Germinal center (tissue), 1 donor: ENCODE measurements around the gene CHRNA3.

ENCODE experiments used
- DNase-seq: peaks from one replicate; pipeline ENCODE4 v3.0.0; 2012; ENCODE audit warnings: mixed read lengths, low spot score

CHRNA3 gene

GRCh38 chr15:78620527-78621421, at the start of gene CHRNA3:
TSS of gene CHRNA3 (minus strand) at chr15:78620996. CDS start at chr15:78620794, 202 bp downstream.
- no peak for DNase-seq

GRCh38 chr15:78668987-78669386, 48.2 kb upstream of the CHRNA3 start:
- DNase-seq = no peak

- no peak for DNase-seq
These were observed 46.9 kb upstream of the CHRNA3 start for GRCh38 chr15:78667578-78668236.

DNA sequence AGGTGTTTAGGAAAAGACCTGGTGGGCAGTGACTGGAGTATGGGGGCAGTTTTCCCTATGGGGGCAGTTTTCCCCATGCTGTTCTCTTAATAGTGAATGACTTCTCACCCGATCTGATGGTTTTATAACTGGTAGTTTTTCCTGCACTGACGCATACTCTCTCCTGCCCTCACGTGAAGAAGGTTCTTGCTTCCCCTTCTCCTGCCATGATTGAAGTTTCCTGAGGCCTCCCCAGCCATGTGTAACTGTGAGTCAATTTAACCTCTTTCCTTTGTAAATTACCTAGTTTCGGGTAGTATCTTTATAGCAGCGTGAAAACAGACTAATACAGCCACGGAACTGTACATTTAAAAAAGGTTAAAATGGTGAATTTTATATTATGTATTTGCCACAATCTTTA, 45.2 kb upstream of the CHRNA3 start:
- no peak for DNase-seq

DNA sequence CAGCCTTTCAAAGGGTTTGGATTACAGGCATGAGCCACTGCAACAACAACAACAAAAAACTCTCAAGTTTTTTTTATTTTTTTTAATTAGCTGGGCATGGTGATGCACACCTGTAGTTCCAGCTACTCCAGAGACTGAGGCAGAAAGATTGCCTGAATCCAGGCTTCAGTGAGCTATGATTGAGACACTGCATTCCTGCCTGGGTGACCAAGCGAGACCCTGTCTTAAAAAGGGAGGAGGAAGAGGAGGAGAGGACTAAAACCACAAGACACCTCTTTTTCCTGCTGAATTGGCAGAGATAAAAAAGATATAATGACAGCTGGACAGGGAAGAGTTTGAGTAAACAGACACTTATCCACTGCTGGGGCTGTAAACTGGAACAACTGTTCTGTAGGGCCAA, 42.9 kb upstream of the CHRNA3 start:
- DNase-seq = no peak

DNA sequence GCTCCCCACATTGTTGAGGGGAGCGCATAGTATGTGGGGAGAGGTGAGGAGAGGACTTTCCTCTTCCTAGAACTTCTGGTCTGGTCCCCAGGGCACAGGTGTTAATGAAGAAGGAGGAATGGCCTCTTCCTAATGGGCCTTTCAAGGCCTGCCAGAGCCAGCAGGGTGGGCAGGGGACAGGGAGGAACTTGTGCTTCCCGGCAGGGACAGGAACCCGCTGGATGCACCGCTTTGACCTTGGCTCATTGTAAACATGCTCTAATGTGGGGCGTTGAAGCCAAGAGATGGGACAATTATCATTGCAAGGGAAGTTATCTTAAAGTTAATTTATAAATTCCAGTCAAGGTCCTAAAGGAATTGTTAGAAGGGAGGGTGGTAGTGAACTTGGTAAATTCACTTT, 41.2 kb upstream of the CHRNA3 start:
- no peak for DNase-seq

DNA sequence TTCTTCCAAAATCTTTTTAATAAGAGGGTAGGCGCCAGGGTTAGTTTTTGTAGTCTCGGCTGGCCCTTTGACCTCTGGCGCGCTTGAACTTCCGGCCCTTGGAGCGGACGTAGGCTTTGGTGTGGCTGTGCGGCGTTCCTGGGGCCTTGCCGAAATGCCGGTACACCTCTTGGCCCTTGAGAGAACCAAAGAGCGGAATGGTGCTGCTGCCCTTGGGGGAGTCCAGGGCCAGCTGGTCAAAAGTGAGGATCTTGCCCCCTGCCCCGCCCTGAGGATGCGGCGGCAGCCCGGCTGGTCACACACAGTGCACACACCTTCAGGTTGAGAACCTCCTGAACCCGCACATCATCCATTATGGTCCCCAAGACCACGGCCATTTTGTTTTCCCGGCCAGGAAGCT, 40.2 kb upstream of the CHRNA3 start:
- no peak for DNase-seq

- DNase-seq = no peak
These were observed 39.8 kb upstream of the CHRNA3 start for GRCh38 chr15:78660584-78660983.

DNA sequence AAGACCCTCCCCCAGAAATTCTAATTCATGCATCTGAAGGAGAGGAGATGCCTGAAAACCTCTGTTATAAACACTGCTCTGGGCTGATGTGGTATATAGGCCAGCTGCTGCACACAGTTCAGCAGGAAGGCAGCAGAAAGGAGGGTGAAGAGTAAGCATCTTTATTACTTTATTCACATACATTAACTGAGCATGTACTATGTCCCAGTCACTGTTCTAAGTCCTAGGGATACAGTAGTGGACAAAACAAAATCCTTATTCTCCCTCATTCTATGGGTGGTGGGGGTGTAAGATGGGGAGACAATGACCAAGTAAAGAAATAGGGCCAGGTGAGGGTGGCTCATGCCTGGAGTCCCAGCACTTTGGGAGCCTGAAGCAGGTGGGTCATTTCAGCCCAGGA, 38.0 kb upstream of the CHRNA3 start:
- DNase-seq = no peak

DNA sequence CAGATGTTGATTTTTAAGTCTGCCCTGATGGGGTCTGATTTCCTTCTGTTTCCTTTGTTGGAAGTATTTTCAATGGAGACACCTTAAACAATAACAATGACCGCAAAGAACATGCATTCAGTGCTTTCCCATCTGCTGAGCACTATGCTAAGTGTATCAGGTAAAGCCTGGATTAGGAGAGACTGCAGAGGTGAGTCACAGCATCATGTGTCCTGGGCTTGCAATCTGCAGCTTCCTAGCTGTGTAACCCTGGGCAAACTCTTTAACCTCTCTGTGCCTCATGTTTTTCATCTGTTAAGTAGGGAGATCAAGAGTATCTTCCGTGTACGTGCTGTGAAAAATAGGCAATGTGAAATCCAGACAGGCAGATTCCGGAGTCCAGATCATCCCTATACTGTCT, 33.5 kb upstream of the CHRNA3 start:
- no peak for DNase-seq

GRCh38 chr15:78651930-78652615, 31.3 kb upstream of the CHRNA3 start:
- no peak for DNase-seq

DNA sequence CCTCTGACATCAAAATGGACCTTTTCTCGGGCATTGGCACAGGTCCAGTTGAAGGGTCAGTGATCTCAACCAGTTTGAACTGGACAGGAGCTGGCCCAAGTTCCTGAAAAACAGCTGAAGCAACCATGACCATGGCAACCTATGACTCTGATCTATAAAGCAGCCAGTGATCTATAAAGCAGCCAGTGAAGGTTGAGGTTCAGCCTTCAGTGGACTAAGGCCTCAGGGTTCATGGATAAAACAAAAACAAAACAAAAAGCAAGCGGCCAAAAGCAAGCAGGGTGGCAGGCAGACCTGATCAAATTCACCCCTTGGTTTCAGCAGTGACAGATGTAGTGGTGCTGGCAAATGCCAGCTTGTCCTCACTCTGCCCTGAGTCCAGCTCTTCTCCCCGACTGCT, 30.2 kb upstream of the CHRNA3 start:
- DNase-seq = no peak

DNA sequence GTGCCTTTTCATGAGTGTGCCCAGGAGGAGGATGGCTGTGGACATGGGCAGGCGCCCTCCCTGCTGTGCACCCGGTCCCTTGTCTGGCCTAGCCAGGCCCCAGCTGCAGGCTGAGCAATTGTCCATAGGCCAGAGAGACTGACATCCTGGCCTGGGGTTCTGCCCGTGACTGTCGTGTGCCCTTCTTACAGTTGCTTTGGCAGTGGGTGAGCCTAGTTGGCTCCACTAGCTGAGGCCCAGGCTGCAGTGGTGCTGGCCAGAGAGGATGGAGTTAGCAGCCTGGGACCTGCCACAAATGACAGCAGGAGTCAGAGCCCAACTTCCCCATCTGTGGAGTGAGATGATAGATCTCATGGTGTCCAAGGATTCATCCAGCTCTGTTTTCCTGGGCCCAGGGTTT, 29.2 kb upstream of the CHRNA3 start:
- DNase-seq = no peak

DNA sequence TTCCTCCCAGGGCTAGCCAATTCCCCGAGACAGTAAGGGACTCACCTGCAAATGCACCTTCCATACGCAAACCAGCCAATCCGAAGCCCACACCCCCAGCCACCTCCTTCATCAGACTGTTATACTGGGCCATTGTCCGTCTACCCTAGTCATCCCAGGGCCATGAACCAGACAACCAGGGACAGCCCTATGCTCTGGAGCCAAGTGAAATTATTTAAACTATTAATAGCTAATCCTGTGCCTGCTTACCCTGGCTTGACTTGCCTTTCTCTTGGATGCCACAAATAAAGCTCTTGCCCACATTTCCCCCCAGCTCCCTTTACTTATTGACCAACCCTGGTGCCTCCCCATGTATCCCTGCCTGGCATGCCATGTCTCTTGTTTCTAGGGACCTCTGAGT, 24.2 kb upstream of the CHRNA3 start:
- DNase-seq = no peak

GRCh38 chr15:78642331-78642730, 21.5 kb upstream of the CHRNA3 start:
- no peak for DNase-seq

GRCh38 chr15:78641749-78642275, 21.0 kb upstream of the CHRNA3 start:
- DNase-seq = no peak

- peak; percentile 46 for DNase-seq
These were observed 20.4 kb upstream of the CHRNA3 start, which contains the start of gene CHRNB4 for GRCh38 chr15:78641102-78641748. TSS of gene CHRNB4 (minus strand) at chr15:78641210. CDS start at chr15:78641133, 77 bp downstream.

DNA sequence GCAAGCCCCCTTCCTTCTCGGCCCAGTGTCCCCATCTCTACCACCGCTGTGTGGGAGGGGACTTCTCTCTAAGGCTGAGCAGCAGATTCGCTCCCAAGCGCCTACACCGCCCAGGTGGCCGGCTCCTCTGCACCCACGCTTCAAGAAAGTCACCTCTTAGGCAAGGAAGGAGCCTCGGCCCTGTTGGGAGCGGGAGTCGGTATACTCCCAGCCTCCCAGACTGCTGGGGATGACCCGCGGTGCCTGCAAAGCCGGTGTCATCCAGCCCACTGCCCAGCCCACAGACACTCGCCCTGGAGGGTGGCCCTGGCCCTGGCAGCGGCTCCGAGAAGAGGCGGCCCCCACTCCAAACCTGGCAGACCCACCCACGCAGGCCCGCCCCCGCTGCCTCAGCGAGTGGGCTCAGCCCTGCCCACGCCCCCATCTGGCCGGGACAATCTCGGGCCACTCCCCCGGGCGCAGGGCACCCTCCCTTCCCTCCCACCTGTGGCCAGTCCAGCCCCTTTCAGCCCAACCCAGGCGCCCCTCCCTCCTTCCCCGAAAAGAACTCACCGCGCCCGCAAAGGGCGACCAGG, 19.8 kb upstream of the CHRNA3 start:
- DNase-seq = no peak

- DNase-seq = peak; percentile 65
These were observed 18.0 kb upstream of the CHRNA3 start for GRCh38 chr15:78638658-78639314.

DNA sequence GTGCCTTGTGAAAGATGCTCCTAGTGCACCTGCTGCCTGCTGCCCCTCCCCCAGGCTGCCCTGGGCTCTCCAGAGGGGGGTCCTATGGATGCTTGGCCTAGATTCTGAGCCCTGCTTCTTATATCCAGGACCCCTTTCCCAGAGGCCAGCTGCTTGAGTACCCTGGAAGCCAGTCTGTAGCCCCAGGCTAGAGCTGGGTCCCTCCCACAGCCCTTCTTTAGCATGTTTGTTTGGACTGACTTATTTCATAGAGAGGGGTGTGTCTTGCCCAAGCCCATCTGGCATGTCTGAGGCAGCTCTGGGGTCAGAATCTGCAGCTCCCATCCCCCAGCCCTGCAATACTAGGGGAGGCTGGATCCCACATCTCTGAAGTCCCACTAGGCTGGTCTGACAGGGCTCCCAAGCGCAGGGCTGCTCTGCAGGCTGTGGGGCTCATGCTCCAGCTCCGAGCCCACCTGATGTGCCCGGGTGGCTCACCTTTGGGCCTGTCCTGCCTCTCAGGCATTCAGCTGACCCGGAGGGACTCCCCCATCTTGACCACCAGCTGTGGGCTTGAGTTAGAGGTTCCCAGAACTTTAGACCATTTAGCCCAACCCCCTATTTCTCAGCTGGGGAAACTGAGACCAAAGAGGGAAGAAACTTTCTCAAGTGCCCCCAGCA, 17.1 kb upstream of the CHRNA3 start:
- no peak for DNase-seq
